H54 (cell line): Measurements from ENCODE around the gene ITFG1.
"Not testable (repeated sequence)": the region's sequence is repeated elsewhere in the genome, so short reads cannot be mapped to it uniquely, and the experiment has no call there.

Experiments used
- DNase-seq: peaks from one replicate; pipeline ENCODE4 v3.0.0; 2011; ENCODE audit warnings: low spot score, mixed read lengths; ENCODE audit not compliant: insufficient read length
- FAIRE-seq: peaks from 3 replicates; lab custom pipeline; 2011; peaks lifted over from hg19 to GRCh38; lab: Jason Lieb, UNC
- POLR2A ChIP-seq: IDR thresholded peaks from 2 replicates; pipeline ENCODE4 v1.6.1; 2011; ENCODE audit warnings: low read depth, mild to moderate bottlenecking, low read length

Gene ITFG1

DNA sequence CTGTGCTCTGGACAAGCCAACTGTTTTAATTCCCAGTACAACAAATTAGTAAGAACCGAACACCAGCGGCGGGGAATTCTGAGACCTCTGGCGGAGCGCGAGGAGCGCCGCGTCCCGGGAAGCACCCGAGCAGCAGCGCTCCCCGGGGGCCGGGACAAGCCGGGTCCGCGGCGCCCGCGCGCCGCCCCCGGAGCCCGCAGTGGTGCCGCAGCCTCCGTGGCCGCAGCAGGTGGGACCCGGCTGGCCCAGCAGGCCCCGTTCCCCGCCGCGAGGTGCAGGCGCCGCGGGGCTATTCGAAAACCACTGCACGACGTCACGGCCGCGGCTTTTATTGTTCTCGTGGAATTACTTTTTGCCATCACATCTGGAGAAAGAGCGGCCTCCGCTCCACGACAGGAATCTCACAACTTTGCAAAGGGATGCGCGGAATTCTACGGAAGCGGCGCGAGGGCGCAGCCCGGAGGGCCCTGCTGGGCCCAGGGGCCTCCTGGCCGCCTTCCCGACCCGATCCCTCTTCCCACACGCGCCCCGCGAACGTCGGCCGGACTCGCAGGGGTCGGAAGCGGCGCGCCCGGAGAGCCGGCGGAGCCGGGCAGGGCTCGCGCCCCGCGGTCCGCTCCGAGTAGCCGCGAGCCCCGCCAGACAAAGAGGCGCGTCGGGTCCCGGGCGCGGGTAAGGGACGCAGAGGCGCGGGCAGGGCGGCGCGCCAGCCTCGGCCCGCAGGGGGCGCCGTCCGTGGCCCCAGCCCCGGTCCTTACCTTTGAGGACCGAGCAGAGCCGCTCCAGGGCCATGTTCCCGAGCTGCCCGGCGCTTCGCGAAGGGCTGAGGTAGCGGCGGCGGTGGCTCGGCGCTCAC lies 317.8 kb downstream of the ITFG1 start:
- no peak for FAIRE-seq
- no peak for TF ChIP-seq POLR2A
- peak; percentile 75 for DNase-seq

DNA sequence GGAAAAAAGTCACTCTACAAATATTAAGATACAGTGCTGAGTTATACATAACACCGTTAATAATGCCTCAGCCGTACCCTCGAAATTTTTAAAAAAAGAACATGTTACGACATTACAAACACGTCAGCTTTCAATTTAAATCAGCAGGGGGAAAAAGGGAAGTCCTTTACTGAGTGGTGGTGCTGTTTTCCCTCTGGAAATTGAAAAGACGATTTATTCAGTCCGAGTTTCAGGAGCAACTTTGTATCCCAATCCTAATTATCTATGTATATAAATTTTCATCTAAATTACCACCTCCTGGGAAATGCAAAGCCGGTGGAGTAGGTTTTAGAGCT lies 318.4 kb downstream of the ITFG1 start:
- DNase-seq (no peak), FAIRE-seq (no peak)

DNA sequence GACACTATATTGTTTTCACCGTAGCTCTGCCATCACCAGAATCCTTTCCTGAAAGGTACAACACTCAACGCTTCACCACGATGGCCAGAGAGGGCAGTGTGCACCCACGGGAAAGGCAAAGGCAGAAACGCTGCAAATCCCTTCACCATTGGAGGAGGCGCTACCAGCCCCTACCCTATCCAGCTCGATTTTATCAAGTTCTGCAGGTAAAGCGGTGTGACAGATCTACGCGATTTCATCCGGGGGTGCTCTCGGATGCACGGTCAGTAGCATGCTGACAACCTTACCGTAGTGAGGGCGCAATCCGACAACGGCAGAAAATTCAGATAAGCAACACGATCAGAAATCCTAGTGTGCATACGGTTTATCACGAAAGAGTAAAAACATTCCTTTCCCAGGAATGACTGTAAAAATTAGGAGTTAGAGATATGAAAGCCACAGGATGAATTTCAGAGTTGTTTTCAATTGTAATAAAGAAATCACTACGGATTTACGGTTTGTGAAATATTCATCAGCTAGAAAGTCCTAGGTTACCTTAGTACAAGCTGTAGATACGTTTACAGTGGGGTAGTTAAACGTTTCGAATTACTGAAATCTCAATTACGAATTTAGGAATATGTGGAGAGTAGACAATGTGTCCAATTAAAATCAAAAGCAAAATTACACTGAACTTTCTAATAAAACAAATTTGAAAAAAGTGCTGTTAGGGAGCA lies 318.9 kb downstream of the ITFG1 start:
- no peak for TF ChIP-seq POLR2A
- DNase-seq (peak; percentile 87), FAIRE-seq (peak; percentile 97)

More for the DNA sequence above, 318.4 kb downstream of the ITFG1 start:
- TF ChIP-seq POLR2A, result no peak

DNA sequence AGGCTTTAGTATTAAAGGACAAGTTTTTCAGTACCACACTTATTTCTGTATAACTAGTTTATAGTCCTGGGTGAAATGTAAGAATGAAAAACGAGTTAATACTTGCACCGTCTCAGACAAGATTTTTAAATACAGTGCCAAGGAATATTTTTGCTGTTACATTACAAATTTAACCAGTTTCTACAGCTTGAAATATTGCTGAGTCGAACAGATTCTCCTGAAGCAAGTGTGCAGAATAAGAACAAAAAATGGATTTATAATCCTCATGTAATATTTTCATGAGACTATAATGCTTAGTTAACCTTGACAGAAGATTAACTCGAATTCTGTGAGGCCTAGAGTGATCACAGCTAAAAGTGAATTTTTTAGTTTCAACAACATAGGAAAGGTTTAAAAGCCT lies 320.2 kb downstream of the ITFG1 start:
- no peak for TF ChIP-seq POLR2A
- no peak for DNase-seq
- no peak for FAIRE-seq

GRCh38 chr16:47139561-47140185 lies 321.2 kb downstream of the ITFG1 start:
- FAIRE-seq, result peak; percentile 45
- DNase-seq, result no peak
- TF ChIP-seq POLR2A, result no peak

DNA sequence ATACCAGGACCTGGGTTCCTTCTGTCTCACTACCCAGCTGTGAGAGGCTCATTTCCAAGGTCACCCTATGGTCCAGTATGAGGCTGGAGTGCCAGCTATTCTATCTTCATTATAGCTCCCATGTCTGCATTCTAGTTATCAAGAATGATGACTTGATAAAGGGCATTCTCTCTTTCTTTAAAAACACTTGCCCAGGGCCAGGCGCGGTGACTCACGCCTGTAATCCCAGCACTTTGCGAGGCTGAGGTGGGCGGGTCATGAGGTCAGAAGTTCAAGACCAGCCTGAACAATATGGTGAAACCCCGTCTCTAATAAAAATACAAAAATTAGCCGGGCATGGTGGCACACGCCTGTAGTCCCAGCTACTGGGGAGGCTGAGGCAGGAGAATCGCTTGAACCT lies 322.9 kb downstream of the ITFG1 start:
- not testable (repeated sequence) for DNase-seq, FAIRE-seq

GRCh38 chr16:47136099-47136842 lies 324.6 kb downstream of the ITFG1 start:
- FAIRE-seq (peak; percentile 60), DNase-seq (no peak)

GRCh38 chr16:47134550-47134949 lies 326.3 kb downstream of the ITFG1 start:
- FAIRE-seq (no peak), DNase-seq (no peak)
- no peak for TF ChIP-seq POLR2A

More at GRCh38 chr16:47136099-47136842, 324.6 kb downstream of the ITFG1 start:
- no peak for TF ChIP-seq POLR2A

DNA sequence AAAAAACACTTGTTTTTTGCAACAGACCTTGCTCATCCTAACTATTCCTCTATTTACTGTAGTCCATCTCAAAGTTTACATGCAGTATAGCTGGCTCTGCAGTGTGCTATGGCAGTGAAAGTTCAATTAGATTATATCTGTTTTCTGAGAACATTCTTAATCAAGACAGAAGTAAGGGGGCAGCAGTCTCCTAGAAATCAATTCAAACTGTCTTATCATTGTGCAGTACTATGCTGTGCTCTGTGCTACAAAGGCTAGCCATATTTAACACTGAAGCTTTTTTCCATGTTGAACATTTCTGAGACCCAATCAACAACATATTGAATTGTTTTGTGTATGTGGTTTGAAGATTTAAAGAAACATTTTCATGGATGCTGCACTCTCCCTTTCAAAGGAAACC lies 328.6 kb downstream of the ITFG1 start:
- DNase-seq (no peak), FAIRE-seq (no peak)
- no peak for TF ChIP-seq POLR2A

- no peak for TF ChIP-seq POLR2A
- no peak for FAIRE-seq
- no peak for DNase-seq
Observed at GRCh38 chr16:47129755-47130435, 331.0 kb downstream of the ITFG1 start.

DNA sequence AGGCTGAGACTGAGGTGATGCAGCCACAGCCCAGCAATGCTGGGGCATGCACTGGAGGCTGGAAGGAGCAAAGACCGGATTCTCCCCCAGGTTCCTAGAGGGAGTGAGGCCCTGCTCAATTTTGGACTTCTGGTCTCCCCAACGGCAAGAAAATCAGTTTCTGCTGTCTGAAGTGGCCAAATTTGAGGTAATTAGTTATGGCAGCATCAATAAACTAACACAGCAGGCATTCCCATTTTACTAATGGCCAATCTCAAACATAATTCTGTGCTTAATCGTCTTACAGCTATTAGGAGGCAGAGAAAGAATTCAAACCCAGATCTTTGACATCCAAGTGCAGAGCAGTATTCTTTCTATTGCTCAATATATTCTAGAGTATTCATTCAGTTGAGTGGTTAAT lies 333.3 kb downstream of the ITFG1 start:
- FAIRE-seq, result no peak
- no peak for DNase-seq
- TF ChIP-seq POLR2A, result no peak

DNA sequence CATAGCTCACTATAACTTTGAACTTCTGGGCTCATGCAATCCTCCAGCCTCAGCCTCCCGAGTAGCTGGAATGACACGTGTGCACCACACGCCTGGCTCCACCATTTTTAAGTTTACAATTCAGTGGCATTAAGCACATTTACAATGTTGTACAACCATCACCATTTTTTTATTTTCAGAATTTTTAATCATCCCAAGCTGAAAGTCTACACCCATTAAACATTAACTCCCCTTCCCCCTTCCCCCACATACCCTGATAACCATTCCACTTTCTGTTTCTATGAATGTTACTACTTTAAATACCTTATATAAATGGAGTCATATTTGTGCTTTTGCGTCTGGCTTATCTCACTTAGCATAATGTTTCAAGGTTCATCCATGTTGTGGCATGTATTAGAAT lies 335.1 kb downstream of the ITFG1 start:
- no peak for FAIRE-seq
- no peak for TF ChIP-seq POLR2A

GRCh38 chr16:47113130-47113529 lies 347.7 kb downstream of the ITFG1 start:
- FAIRE-seq (no peak), DNase-seq (no peak)
- no peak for TF ChIP-seq POLR2A

More for the DNA sequence above, 335.1 kb downstream of the ITFG1 start:
- no peak for DNase-seq
